HG02588 (cell line): ENCODE measurements around the gene ADISSP.

Experiments used
- ATAC-seq: cut with Tn5 transposase; IDR thresholded peaks from one replicate; pipeline ENCODE4 v1.9.1; 2021; ENCODE audit warnings: mild to moderate bottlenecking, moderate library complexity; ENCODE audit not compliant: unreplicated experiment

ADISSP gene

GRCh38 chr20:3782597-3782996 lies 15.0 kb upstream of the ADISSP start:
- no peak for ATAC-seq

GRCh38 chr20:3781153-3781910 lies 13.8 kb upstream of the ADISSP start, which contains the start of gene SPEF1:
Gene SPEF1 (minus strand): TSS chr20:3781448. CDS start chr20:3781287, 161 bp downstream.
- peak; percentile 47 for ATAC-seq

- no peak for ATAC-seq
Measured at GRCh38 chr20:3778976-3779375, 11.4 kb upstream of the ADISSP start.

- ATAC-seq = no peak
Measured at GRCh38 chr20:3777716-3778629, 10.4 kb upstream of the ADISSP start.

GRCh38 chr20:3777381-3777715 lies 9.8 kb upstream of the ADISSP start:
- no peak for ATAC-seq

GRCh38 chr20:3775457-3776108 lies 8.0 kb upstream of the ADISSP start:
- no peak for ATAC-seq

- no peak for ATAC-seq
Measured at GRCh38 chr20:3771552-3772058, 4.1 kb upstream of the ADISSP start.

GRCh38 chr20:3768342-3769130 lies 983 bp upstream of the ADISSP start:
- ATAC-seq = peak; percentile 33

GRCh38 chr20:3767110-3767426 lies 485 bp downstream of the ADISSP start:
- ATAC-seq = no peak

- ATAC-seq = no peak
Measured at GRCh38 chr20:3766422-3767109, 987 bp downstream of the ADISSP start.

GRCh38 chr20:3765171-3765882 lies 2.2 kb downstream of the ADISSP start:
- no peak for ATAC-seq

- ATAC-seq = no peak
Measured at GRCh38 chr20:3764659-3765058, 2.9 kb downstream of the ADISSP start.

- no peak for ATAC-seq
Measured at GRCh38 chr20:3763671-3764601, 3.6 kb downstream of the ADISSP start.

- ATAC-seq = no peak
Measured at GRCh38 chr20:3760655-3761348, 6.8 kb downstream of the ADISSP start.

- no peak for ATAC-seq
Measured at GRCh38 chr20:3759884-3760283, 7.7 kb downstream of the ADISSP start.

- no peak for ATAC-seq
Measured at GRCh38 chr20:3759316-3759823, 8.2 kb downstream of the ADISSP start.

- no peak for ATAC-seq
Measured at GRCh38 chr20:3758566-3758965, 9.0 kb downstream of the ADISSP start.

GRCh38 chr20:3757268-3757667 lies 10.3 kb downstream of the ADISSP start:
- ATAC-seq = no peak
